HEK293T (cell line): ENCODE measurements around the gene SLC43A2.

Experiments used
- BHLHE40 ChIP-seq: fragments of 450-650 bp; IDR thresholded peaks from 2 replicates; pipeline ENCODE4 v1.6.1; 2016; ENCODE audit warnings: mild to moderate bottlenecking, moderate library complexity, borderline replicate concordance
- FOXA1 ChIP-seq: fragments of 450-650 bp; IDR thresholded peaks from 2 replicates; pipeline ENCODE4 v1.6.1; 2016; ENCODE audit warnings: mild to moderate bottlenecking
- NFRKB ChIP-seq: fragments of 450-650 bp; IDR thresholded peaks from 2 replicates; pipeline ENCODE4 v1.6.1; 2016; ENCODE audit warnings: mild to moderate bottlenecking, moderate library complexity
- SP1 ChIP-seq: fragments of 450-650 bp; IDR thresholded peaks from 2 replicates; pipeline ENCODE4 v1.6.1; 2017
- ZNF384 ChIP-seq: fragments of 450-650 bp; IDR thresholded peaks from 2 replicates; pipeline ENCODE4 v1.6.1; 2016

GRCh38 chr17:1630662-1631061, 2.0 kb upstream of the SLC43A2 start:
- TF ChIP-seq NFRKB (no peak), SP1 (no peak), ZNF384 (no peak), FOXA1 (no peak), BHLHE40 (no peak)
